HepG2 (cell line): ENCODE results near the gene MPI. TPM values are rescaled to one million over a fixed set of nuclear protein-coding genes. Genes with fewer than 3 reads are reported as not detected.

Experiments
- ADNP ChIP-seq: sonication (generic); formaldehyde crosslinking; IDR thresholded peaks from 2 replicates; pipeline ENCODE4 v1.4.0; 2020; ENCODE audit warnings: missing genetic modification reagents
- HOXA9 ChIP-seq: sonication (generic); formaldehyde crosslinking; IDR thresholded peaks from 2 replicates; pipeline ENCODE4 v1.8.1; 2022; ENCODE audit warnings: missing genetic modification reagents, mild to moderate bottlenecking, moderate library complexity, borderline replicate concordance
- IKZF1 ChIP-seq: fragments of 450-650 bp; IDR thresholded peaks from 2 replicates; pipeline ENCODE4 v1.7.1; 2016
- KDM1A ChIP-seq: IDR thresholded peaks from 2 replicates; pipeline ENCODE4 v1.6.1; 2016; ENCODE audit warnings: missing compliant biosample characterization
- MTF1 ChIP-seq: sonication (generic); formaldehyde crosslinking; IDR thresholded peaks from 2 replicates; pipeline ENCODE4 v1.5.0; 2020; ENCODE audit warnings: missing genetic modification reagents
- PHB2 ChIP-seq: fragments of 450-650 bp; IDR thresholded peaks from 2 replicates; pipeline ENCODE4 v1.6.1; 2018; ENCODE audit not compliant: partially characterized antibody
- SIN3B ChIP-seq: fragments of 150-350 bp; IDR thresholded peaks from 2 replicates; pipeline ENCODE4 v1.6.1; 2014; ENCODE audit warnings: low read length
- SOX5 ChIP-seq: IDR thresholded peaks from 2 replicates; pipeline ENCODE4 v1.6.1; 2016; ENCODE audit warnings: borderline replicate concordance
- ZBTB33 ChIP-seq: sonication (generic); formaldehyde crosslinking; IDR thresholded peaks from 2 replicates; pipeline ENCODE4 v1.4.0; 2020; ENCODE audit warnings: missing genetic modification reagents
- ZNF407 ChIP-seq: sonication (generic); formaldehyde crosslinking; IDR thresholded peaks from one replicate; pipeline ENCODE4 v1.5.1; 2020; ENCODE audit warnings: mild to moderate bottlenecking, missing genetic modification reagents; ENCODE audit errors: not compliant biosample characterization
- ZNF432 ChIP-seq: sonication (generic); formaldehyde crosslinking; IDR thresholded peaks from 2 replicates; pipeline ENCODE4 v1.5.0; 2020; ENCODE audit warnings: missing genetic modification reagents, mild to moderate bottlenecking, borderline replicate concordance
- ZNF703 ChIP-seq: sonication (generic); formaldehyde crosslinking; IDR thresholded peaks from 2 replicates; pipeline ENCODE4 v1.5.1; 2020; ENCODE audit warnings: missing genetic modification reagents, mild to moderate bottlenecking, moderate library complexity, borderline replicate concordance
- ZNF784 ChIP-seq: sonication (generic); formaldehyde crosslinking; IDR thresholded peaks from 2 replicates; pipeline ENCODE4 v1.5.1; 2020; ENCODE audit warnings: missing genetic modification reagents, mild to moderate bottlenecking, borderline replicate concordance
- polyA plus RNA-seq, 8 experiments: library from polyadenylated mRNA; depleted of rRNA in 3 of 8; stranded (reverse) in 7 of 8; unstranded in 1 of 8; fragments of >200 nt; fragmentation: Illumina TruSeq in 4 of 8; extraction: Trizol in 4 of 8; gene quantifications; 2 replicates each; pipeline versions ENCODE4 v1.2.1 to v1.2.3, GENCODE V29; 2011 to 2016; ENCODE audit warnings: low read depth in 4 of 8, missing spikeins in 1 of 8, mixed read lengths in 1 of 8; ENCODE audit not compliant: insufficient read depth in 1 of 8
- total RNA-seq, 5 experiments: library from RNA; depleted of rRNA; stranded (reverse); fragments of >200 nt; fragmentation: Illumina TruSeq; extraction: Trizol; gene quantifications; 2 replicates each; pipeline ENCODE4 v1.2.3, GENCODE V29; 2016; ENCODE audit warnings: low read depth in 1 of 5
- TF ChIP-seq, protein P1 (sequence below): sonication (generic); formaldehyde crosslinking; IDR thresholded peaks from 2 replicates; pipeline ENCODE4 v1.8.1; 2023; ENCODE audit warnings: mild to moderate bottlenecking, moderate library complexity, missing genetic modification reagents
- TF ChIP-seq, protein P2 (sequence below): sonication (generic); formaldehyde crosslinking; IDR thresholded peaks from 2 replicates; pipeline ENCODE4 v1.4.0; 2020; ENCODE audit warnings: mild to moderate bottlenecking, low read depth, missing genetic modification reagents

MPI gene
- total and polyA plus RNA-seq, 2 of the 13 experiments (the other 11 are each of a cell fraction or from before 2014, with no cell fraction given) = 36.9 to 63.5 TPM

DNA sequence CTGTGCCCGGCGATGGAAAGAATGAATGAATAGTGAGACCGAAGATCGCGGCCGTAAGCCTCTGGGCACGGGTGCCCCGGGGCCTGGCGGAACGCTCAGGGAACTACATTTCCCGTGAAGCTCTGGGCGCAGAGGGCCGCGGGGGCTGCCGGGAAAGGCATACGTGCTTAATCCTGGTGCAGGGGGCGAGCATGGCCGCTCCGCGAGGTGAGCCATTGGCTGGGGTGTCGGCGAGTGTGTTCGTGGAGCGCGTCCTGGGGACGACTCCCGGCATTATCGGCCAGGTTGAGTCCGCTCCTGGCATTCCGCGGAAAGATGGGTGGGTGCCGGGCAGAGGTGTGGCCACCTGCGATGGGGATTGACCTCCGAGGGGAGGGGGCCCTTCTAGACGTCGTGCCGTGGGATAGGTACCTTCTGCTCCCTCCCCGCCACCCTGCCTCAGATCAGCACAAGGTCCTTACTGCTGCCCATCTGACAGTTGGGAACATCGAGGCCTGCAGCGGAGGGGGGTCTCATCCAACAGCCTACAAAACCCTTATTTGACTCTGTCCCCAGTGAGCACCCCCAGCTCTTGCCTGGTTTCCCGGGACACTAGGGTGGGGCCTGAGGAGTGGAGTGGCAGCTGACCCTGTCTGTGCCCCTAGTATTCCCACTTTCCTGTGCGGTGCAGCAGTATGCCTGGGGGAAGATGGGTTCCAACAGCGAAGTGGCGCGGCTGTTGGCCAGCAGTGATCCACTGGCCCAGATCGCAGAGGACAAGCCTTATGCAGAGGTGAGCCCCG lies at the start of gene MPI (continued):
- TF ChIP-seq SOX5 (CRISPR knock-in tag) = no peak; the same call in 1 of the 2 replicates
- no peak for TF ChIP-seq SIN3B
- peak; percentile 26 for TF ChIP-seq ZNF407 (CRISPR knock-in tag)
- TF ChIP-seq, protein P1, sequence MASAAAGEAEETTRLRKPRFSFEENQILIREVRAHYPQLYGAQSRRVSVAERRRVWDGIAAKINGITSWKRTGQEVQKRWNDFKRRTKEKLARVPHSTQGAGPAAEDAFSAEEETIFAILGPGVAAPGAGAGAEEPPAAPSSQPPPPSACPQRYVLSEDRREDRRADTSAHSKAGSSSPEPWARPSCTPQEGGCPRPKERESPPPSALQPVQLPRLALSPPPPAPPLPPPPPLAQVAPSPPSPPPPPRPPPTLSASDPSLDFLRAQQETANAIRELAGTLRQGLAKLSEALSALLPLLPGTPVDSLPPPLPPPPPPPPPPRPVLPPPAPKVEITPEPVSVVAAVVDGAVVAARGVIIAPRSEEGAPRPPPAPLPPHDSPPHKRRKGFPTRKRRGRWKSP (CRISPR knock-in tag) = peak; percentile 85
- no peak for TF ChIP-seq ZNF703 (CRISPR knock-in tag)
- no peak for TF ChIP-seq PHB2
- TF ChIP-seq HOXA9 (CRISPR knock-in tag) = no peak; the same call in 1 of the 2 replicates
- TF ChIP-seq ZNF432 = no peak
- TF ChIP-seq IKZF1 = no peak
- TF ChIP-seq ZNF784 = no peak
- TF ChIP-seq ADNP (CRISPR knock-in tag) = no peak; the same call in 1 of the 2 replicates
- 0 out of 2 replicates have a peak, but pooled peaks have one; percentile 9 for TF ChIP-seq ZBTB33 (CRISPR knock-in tag)
- no peak for TF ChIP-seq KDM1A (CRISPR knock-in tag)
- TF ChIP-seq, protein P2, sequence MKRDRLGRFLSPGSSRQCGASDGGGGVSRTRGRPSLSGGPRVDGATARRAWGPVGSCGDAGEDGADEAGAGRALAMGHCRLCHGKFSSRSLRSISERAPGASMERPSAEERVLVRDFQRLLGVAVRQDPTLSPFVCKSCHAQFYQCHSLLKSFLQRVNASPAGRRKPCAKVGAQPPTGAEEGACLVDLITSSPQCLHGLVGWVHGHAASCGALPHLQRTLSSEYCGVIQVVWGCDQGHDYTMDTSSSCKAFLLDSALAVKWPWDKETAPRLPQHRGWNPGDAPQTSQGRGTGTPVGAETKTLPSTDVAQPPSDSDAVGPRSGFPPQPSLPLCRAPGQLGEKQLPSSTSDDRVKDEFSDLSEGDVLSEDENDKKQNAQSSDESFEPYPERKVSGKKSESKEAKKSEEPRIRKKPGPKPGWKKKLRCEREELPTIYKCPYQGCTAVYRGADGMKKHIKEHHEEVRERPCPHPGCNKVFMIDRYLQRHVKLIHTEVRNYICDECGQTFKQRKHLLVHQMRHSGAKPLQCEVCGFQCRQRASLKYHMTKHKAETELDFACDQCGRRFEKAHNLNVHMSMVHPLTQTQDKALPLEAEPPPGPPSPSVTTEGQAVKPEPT (CRISPR knock-in tag) = no peak; the same call in 1 of the 2 replicates
- no peak for TF ChIP-seq MTF1 (CRISPR knock-in tag)
